ENCODE data around the gene SMPD4. TPM values are rescaled to one million over a fixed set of nuclear protein-coding genes. Genes with fewer than 3 reads are reported as not detected.
A peak's percentile ranks its signal among the peaks of the same experiment; 100 is the strongest.
"Not testable (repeated sequence)": the region's sequence is repeated elsewhere in the genome, so short reads cannot be mapped to it uniquely, and the experiment has no call there.

SMPD4 gene
- total RNA-seq, 2 experiments from 2014 or later, result 81.2 to 89.9 TPM

DNA sequence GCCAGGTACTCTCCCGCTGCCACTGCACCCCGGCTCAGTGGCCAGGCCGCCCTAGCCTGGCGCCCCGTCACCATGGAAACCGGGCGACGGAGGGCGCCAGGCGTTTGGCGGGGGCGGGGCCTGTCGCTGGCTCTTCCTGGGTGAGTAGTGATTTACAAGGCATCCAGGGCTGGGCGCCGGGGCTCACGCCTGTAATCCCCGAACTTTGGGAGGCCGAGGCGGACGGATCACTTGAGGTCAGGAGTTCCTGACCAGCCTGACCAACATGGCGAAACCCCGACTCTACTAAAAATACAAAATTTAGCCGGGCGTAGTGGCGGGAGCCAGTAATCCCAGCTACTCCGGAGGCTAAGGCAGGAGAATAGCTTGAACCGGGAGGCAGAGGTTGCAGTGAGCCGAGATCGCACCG is 36.4 kb downstream of the SMPD4 start, which contains the start of gene CCDC74B:
CCDC74B (minus strand) TSS at position 107 of the 409 bp plus-strand sequence. CDS start 116 bp downstream, outside the sequence.
- DNase-seq (peak; percentile 19 to 76 (median 48)), ATAC-seq (ENCODE audit: poor library complexity) (peak; percentile 80)
- H3K27me3 ChIP-seq (ENCODE audit: control insufficient read depth in 1 of 2, insufficient read depth in 2 of 2, low read length in 2 of 2); H3K27ac ChIP-seq (ENCODE audit: low read depth in 1 of 2, low read length in 2 of 2); H3K9me3 ChIP-seq (ENCODE audit: control insufficient read depth in 1 of 2, insufficient read depth in 1 of 2, low read length in 2 of 2); H3K27ac Mint-ChIP-seq; H3K36me3 Mint-ChIP-seq (ENCODE audit: low read depth); H3K4me1 Mint-ChIP-seq (ENCODE audit: low read depth); H3K9me3 Mint-ChIP-seq; CTCF ChIA-PET; H3K4me1 ChIP-seq (ENCODE audit: insufficient read depth, low read length); POLR2A ChIA-PET; H3K36me3 ChIP-seq (ENCODE audit: insufficient read depth, low read length); intact Hi-C loops (cut with DNase I, micrococcal nuclease): not testable (repeated sequence)
- Mint-ChIP-seq H3K27me3 (peaks cover 14% of the 10 kb centered on the region), H3K4me3 (peak within 1 kb of the TSS; percentile 71)
- peak within 1 kb of the TSS; percentile 43 for H3K4me3 ChIP-seq (ENCODE audit: low read length)

DNA sequence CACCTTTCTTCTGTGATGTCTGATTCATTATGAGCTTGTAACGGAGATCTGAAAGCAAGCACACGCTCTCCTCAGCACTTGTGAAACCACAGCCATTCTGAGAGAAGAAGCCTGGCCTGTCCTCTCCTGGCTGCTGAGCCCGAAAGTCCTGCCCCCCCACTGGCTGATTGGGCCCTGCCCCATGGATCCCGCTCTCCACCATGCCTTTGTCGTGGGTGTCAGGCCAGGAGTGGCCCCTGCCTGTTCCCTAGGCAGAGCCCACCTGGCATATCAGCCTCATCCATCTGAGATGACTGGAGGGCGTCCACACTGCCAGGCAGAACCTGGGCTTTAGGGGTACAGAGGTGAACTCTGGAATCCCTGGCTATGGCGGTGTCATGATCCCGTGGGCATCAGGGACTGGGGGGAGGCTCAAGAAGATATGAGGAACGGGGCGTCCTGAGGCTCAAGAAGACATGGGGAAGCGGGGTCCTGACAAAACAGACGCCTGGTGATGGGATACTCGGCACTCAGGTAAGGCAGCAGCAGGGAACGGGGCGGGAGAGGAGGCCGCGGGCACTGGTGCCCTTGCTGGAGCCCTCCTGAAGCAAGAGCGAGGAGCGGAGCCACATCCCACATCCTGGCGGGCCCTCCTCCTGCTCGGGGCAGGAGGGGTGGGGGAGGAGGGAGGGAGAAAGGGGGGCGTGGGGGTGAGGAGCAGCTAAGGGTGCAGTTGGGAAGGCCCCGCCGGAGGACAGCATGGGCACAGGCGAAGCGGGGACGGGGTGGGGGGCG is 37.9 kb downstream of the SMPD4 start:
- H3K27ac Mint-ChIP-seq; DNase-seq; H3K9me3 ChIP-seq (ENCODE audit: control insufficient read depth in 1 of 2, insufficient read depth in 1 of 2, low read length in 2 of 2); H3K4me1 Mint-ChIP-seq (ENCODE audit: low read depth); H3K27ac ChIP-seq (ENCODE audit: low read depth in 1 of 2, low read length in 2 of 2); H3K4me1 ChIP-seq (ENCODE audit: insufficient read depth, low read length); H3K36me3 Mint-ChIP-seq (ENCODE audit: low read depth); CTCF ChIA-PET; H3K9me3 Mint-ChIP-seq; H3K4me3 ChIP-seq (ENCODE audit: low read length); intact Hi-C loops (cut with DNase I, micrococcal nuclease); H3K27me3 ChIP-seq (ENCODE audit: control insufficient read depth in 1 of 2, insufficient read depth in 2 of 2, low read length in 2 of 2); POLR2A ChIA-PET; H3K36me3 ChIP-seq (ENCODE audit: insufficient read depth, low read length): not testable (repeated sequence)
- Mint-ChIP-seq H3K27me3 (peaks cover 14% of the 10 kb centered on the region), H3K4me3 (peak overlapping the region; percentile 74)
- peak; percentile 15 for ATAC-seq (ENCODE audit: poor library complexity)

DNA sequence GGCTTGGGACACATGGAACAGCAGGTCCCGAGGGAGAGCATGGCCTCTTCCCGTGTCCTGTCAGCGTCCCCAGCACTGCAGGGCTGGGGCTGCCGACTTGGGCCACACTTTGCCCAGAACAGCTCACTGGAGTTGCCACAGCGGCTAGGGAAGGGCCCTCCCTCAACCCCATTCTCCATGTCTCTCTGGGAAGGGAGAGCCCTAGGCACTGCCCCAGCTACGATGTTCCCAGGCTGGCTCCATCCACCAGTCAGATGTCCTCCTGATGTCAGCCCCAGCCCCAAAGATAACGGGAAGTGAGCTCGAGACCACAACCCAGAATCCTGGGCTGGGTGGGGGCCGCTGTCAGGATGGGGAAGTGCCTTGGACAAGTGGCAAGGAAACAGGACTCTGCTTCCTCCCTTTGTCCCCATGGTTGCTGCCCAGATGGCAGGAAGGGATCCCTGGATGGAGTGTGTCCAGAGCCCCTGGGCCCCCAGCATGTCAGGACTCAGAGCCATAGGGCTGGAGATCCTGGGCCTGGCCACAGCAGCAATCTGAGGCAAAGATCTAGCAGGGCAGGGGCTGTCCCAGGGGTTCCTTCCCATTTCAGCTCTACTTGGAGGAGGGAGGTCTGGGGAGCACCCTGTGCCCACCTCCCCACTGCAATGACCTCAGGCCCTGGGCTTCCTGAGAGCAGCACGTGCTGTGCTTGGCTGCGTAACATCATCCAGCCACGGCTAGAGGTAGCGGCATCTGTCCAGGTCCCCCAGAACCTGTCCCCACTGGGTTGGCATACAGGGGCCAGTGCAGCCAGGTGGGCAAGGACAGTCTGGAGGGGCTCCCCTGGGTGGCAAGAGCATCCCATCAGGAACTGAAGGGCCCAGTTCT is 38.8 kb downstream of the SMPD4 start:
- H3K27ac ChIP-seq (ENCODE audit: low read depth in 1 of 2, low read length in 2 of 2); H3K36me3 Mint-ChIP-seq (ENCODE audit: low read depth); intact Hi-C loops (cut with DNase I, micrococcal nuclease); H3K27me3 ChIP-seq (ENCODE audit: control insufficient read depth in 1 of 2, insufficient read depth in 2 of 2, low read length in 2 of 2); DNase-seq; POLR2A ChIA-PET; CTCF ChIA-PET; H3K9me3 ChIP-seq (ENCODE audit: control insufficient read depth in 1 of 2, insufficient read depth in 1 of 2, low read length in 2 of 2); H3K36me3 ChIP-seq (ENCODE audit: insufficient read depth, low read length); ATAC-seq (ENCODE audit: poor library complexity); H3K4me1 Mint-ChIP-seq (ENCODE audit: low read depth); H3K27ac Mint-ChIP-seq; H3K9me3 Mint-ChIP-seq; H3K4me3 ChIP-seq (ENCODE audit: low read length); H3K4me1 ChIP-seq (ENCODE audit: insufficient read depth, low read length): not testable (repeated sequence)
- H3K27me3 Mint-ChIP-seq, result peaks cover 14% of the 10 kb centered on the region
- peak overlapping the region; percentile 74 for H3K4me3 Mint-ChIP-seq

DNA sequence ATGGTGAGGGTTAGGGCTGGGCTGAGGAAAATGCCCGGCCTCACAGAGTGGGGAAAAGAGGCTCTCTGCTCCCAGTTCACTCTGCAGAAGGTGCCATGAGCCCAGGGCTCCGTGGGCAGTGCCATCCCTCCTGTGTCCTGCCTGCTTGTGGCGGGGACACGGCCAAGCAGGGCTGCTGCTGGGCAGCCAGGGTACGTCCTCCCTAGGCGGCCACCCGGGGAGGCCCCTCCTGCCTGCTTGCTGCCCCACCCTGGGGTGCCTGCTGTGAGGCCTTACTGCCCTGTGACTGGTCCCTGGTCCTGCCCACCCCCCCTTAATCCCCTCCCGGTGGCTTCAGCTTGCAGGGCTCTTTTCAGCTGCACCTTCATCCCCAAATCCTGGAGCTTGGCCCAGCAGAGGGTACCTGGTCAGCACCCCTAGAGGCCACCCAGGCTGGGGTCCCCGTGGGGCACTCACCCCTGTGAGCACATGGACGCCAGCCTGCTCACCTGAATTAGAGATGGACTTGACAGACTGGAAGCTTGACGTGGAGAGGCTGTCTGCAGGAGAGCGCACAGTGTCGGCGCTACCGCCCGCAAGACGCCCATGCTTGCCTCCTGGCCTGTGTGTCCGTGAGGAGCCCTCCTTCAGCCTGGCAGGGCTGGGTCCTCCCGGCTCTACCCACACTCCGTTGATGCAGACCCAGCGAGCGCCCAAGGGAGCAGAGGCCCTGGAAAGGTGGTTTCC is 39.6 kb downstream of the SMPD4 start:
- H3K4me1 Mint-ChIP-seq (ENCODE audit: low read depth); DNase-seq; H3K27ac ChIP-seq (ENCODE audit: low read depth in 1 of 2, low read length in 2 of 2); POLR2A ChIA-PET; H3K36me3 ChIP-seq (ENCODE audit: insufficient read depth, low read length); H3K9me3 ChIP-seq (ENCODE audit: control insufficient read depth in 1 of 2, insufficient read depth in 1 of 2, low read length in 2 of 2); H3K36me3 Mint-ChIP-seq (ENCODE audit: low read depth); intact Hi-C loops (cut with DNase I, micrococcal nuclease); ATAC-seq (ENCODE audit: poor library complexity); H3K4me3 Mint-ChIP-seq; H3K9me3 Mint-ChIP-seq; H3K4me1 ChIP-seq (ENCODE audit: insufficient read depth, low read length); H3K4me3 ChIP-seq (ENCODE audit: low read length); CTCF ChIA-PET; H3K27ac Mint-ChIP-seq; H3K27me3 ChIP-seq (ENCODE audit: control insufficient read depth in 1 of 2, insufficient read depth in 2 of 2, low read length in 2 of 2): not testable (repeated sequence)
- peaks cover 14% of the 10 kb centered on the region for H3K27me3 Mint-ChIP-seq

DNA sequence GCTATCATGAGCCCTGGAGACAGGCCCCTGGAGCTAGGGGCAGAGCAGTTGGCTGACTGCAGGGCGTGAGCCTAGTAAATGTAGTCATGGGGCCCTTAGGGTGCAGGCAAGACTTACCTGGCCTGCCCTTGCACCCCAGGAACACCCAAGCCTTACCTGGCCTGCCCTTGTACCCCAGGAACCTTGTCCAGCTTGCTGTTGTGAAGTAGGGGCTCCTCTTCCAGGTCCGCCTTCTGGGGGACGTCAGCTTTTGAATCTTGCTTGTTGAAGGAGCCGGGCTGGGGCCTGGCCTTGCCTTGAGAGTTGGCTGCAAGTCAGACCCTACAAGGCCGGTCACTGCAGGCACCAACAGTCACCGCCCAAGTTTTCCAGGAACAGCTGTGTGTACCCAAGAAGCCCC is 40.4 kb downstream of the SMPD4 start:
- ATAC-seq (ENCODE audit: poor library complexity); H3K4me3 ChIP-seq (ENCODE audit: low read length); H3K27ac Mint-ChIP-seq; H3K9me3 Mint-ChIP-seq; H3K4me1 ChIP-seq (ENCODE audit: insufficient read depth, low read length); H3K27ac ChIP-seq (ENCODE audit: low read depth in 1 of 2, low read length in 2 of 2); H3K4me1 Mint-ChIP-seq (ENCODE audit: low read depth); H3K9me3 ChIP-seq (ENCODE audit: control insufficient read depth in 1 of 2, insufficient read depth in 1 of 2, low read length in 2 of 2); H3K36me3 ChIP-seq (ENCODE audit: insufficient read depth, low read length); DNase-seq; H3K36me3 Mint-ChIP-seq (ENCODE audit: low read depth); POLR2A ChIA-PET; CTCF ChIA-PET; H3K27me3 ChIP-seq (ENCODE audit: control insufficient read depth in 1 of 2, insufficient read depth in 2 of 2, low read length in 2 of 2); intact Hi-C loops (cut with DNase I, micrococcal nuclease); H3K27me3 Mint-ChIP-seq; H3K4me3 Mint-ChIP-seq: not testable (repeated sequence)

DNA sequence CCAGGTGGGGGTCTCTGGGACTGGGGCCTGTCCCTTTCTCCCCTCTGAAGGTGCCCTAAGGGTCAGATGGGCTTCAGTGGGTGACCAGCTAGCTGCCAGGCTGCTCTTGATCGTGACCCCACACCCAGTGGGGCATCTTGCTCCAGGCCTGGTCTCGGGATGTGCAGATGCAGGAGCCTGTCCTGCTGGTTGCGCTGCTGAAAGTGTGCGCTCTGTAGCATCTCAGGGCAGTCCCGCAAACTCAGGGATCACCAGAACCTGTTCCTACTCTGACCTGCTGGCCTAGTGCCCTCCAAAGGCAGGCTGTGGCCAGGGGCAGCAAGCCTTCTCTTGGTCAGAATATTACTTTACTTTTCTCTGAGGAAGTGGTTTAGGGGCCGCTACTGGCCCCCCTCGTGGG is 40.9 kb downstream of the SMPD4 start:
- H3K27ac ChIP-seq (ENCODE audit: low read depth in 1 of 2, low read length in 2 of 2); H3K4me3 Mint-ChIP-seq; intact Hi-C loops (cut with DNase I, micrococcal nuclease); H3K4me1 ChIP-seq (ENCODE audit: insufficient read depth, low read length); H3K36me3 Mint-ChIP-seq (ENCODE audit: low read depth); ATAC-seq (ENCODE audit: poor library complexity); POLR2A ChIA-PET; H3K27ac Mint-ChIP-seq; H3K9me3 Mint-ChIP-seq; H3K9me3 ChIP-seq (ENCODE audit: control insufficient read depth in 1 of 2, insufficient read depth in 1 of 2, low read length in 2 of 2); H3K4me3 ChIP-seq (ENCODE audit: low read length); H3K4me1 Mint-ChIP-seq (ENCODE audit: low read depth); CTCF ChIA-PET; DNase-seq; H3K27me3 ChIP-seq (ENCODE audit: control insufficient read depth in 1 of 2, insufficient read depth in 2 of 2, low read length in 2 of 2); H3K27me3 Mint-ChIP-seq; H3K36me3 ChIP-seq (ENCODE audit: insufficient read depth, low read length): not testable (repeated sequence)
